ENCODE results near the gene UMAD1. TPM values are rescaled to one million over a fixed set of nuclear protein-coding genes. Genes with fewer than 3 reads are reported as not detected.

UMAD1 gene
- total RNA-seq, 1 donor = 17.0 TPM

- no peak for TF ChIP-seq CTCF (IDR thresholded peaks at IDR 0.05; ENCODE audit: extremely low read depth, low read depth, low read length)
- Histone ChIP-seq H3K4me3 (ENCODE audit: insufficient read depth, low read length) (no peak overlapping the region), H3K4me1 (ENCODE audit: insufficient read depth, low read length) (peaks cover 5% of the 10 kb centered on the region), H3K79me2 (ENCODE audit: insufficient read depth, low read length) (no peaks in the 10 kb centered on the region), H3K27ac (ENCODE audit: low read depth, low read length) (no peak overlapping the region), H3K36me3 (ENCODE audit: insufficient read depth, low read length) (no peaks in the 10 kb centered on the region), H3K27me3 (ENCODE audit: insufficient read depth, low read length) (no peaks in the 10 kb centered on the region), H3K4me2 (ENCODE audit: insufficient read depth, low read length) (no peak overlapping the region), H3K9me3 (ENCODE audit: low read depth, low read length) (no peaks in the 10 kb centered on the region), H4K20me1 (ENCODE audit: insufficient read depth, low read length) (no peaks in the 10 kb centered on the region), H2AFZ (ENCODE audit: low read length) (no peak overlapping the region)
- no peak for DNase-seq (ENCODE audit: insufficient read length, low spot score, missing footprints)
Observed at GRCh38 chr7:7843240-7843639, 202.7 kb downstream of the UMAD1 start.

GRCh38 chr7:7843972-7844371 is 203.4 kb downstream of the UMAD1 start:
- Histone ChIP-seq H3K27ac (ENCODE audit: low read depth, low read length) (no peak overlapping the region), H3K79me2 (ENCODE audit: insufficient read depth, low read length) (no peaks in the 10 kb centered on the region), H3K27me3 (ENCODE audit: insufficient read depth, low read length) (no peaks in the 10 kb centered on the region), H3K4me2 (ENCODE audit: insufficient read depth, low read length) (no peak overlapping the region), H4K20me1 (ENCODE audit: insufficient read depth, low read length) (no peaks in the 10 kb centered on the region), H3K9me3 (ENCODE audit: low read depth, low read length) (no peaks in the 10 kb centered on the region), H3K4me1 (ENCODE audit: insufficient read depth, low read length) (peaks cover 5% of the 10 kb centered on the region), H2AFZ (ENCODE audit: low read length) (no peak overlapping the region), H3K36me3 (ENCODE audit: insufficient read depth, low read length) (no peaks in the 10 kb centered on the region), H3K4me3 (ENCODE audit: insufficient read depth, low read length) (no peak overlapping the region)
- DNase-seq (ENCODE audit: insufficient read length, low spot score, missing footprints) = no peak
- no peak for TF ChIP-seq CTCF (IDR thresholded peaks at IDR 0.05; ENCODE audit: extremely low read depth, low read depth, low read length)

GRCh38 chr7:7848246-7848645 is 207.7 kb downstream of the UMAD1 start:
- TF ChIP-seq CTCF (IDR thresholded peaks at IDR 0.05; ENCODE audit: extremely low read depth, low read depth, low read length) = no peak

GRCh38 chr7:7848892-7849291 is 208.3 kb downstream of the UMAD1 start:
- Histone ChIP-seq H3K36me3 (ENCODE audit: insufficient read depth, low read length) (no peaks in the 10 kb centered on the region), H3K4me1 (ENCODE audit: insufficient read depth, low read length) (peaks cover 2% of the 10 kb centered on the region), H3K4me3 (ENCODE audit: insufficient read depth, low read length) (no peak overlapping the region), H3K9me3 (ENCODE audit: low read depth, low read length) (no peaks in the 10 kb centered on the region), H3K79me2 (ENCODE audit: insufficient read depth, low read length) (no peaks in the 10 kb centered on the region), H3K27me3 (ENCODE audit: insufficient read depth, low read length) (no peaks in the 10 kb centered on the region), H2AFZ (ENCODE audit: low read length) (no peak overlapping the region), H3K27ac (ENCODE audit: low read depth, low read length) (no peak overlapping the region), H4K20me1 (ENCODE audit: insufficient read depth, low read length) (no peaks in the 10 kb centered on the region), H3K4me2 (ENCODE audit: insufficient read depth, low read length) (no peak overlapping the region)
- no peak for TF ChIP-seq CTCF (IDR thresholded peaks at IDR 0.05; ENCODE audit: extremely low read depth, low read depth, low read length)
- no peak for DNase-seq (ENCODE audit: insufficient read length, low spot score, missing footprints)

More at GRCh38 chr7:7848246-7848645, 207.7 kb downstream of the UMAD1 start:
- Histone ChIP-seq H3K4me3 (ENCODE audit: insufficient read depth, low read length) (no peak overlapping the region), H3K27me3 (ENCODE audit: insufficient read depth, low read length) (no peaks in the 10 kb centered on the region), H2AFZ (ENCODE audit: low read length) (no peak overlapping the region), H4K20me1 (ENCODE audit: insufficient read depth, low read length) (no peaks in the 10 kb centered on the region), H3K4me2 (ENCODE audit: insufficient read depth, low read length) (no peak overlapping the region), H3K79me2 (ENCODE audit: insufficient read depth, low read length) (no peaks in the 10 kb centered on the region), H3K4me1 (ENCODE audit: insufficient read depth, low read length) (peaks cover 5% of the 10 kb centered on the region), H3K9me3 (ENCODE audit: low read depth, low read length) (no peaks in the 10 kb centered on the region), H3K36me3 (ENCODE audit: insufficient read depth, low read length) (no peaks in the 10 kb centered on the region), H3K27ac (ENCODE audit: low read depth, low read length) (no peak overlapping the region)
- no peak for DNase-seq (ENCODE audit: insufficient read length, low spot score, missing footprints)
